HG03025 (cell line): ENCODE results near the gene STAP2.
"Not testable (repeated sequence)": the region's sequence is repeated elsewhere in the genome, so short reads cannot be mapped to it uniquely, and the experiment has no call there.

Source experiments
- ATAC-seq: cut with Tn5 transposase; IDR thresholded peaks from one replicate; pipeline ENCODE4 v1.9.1; 2021; ENCODE audit warnings: mild to moderate bottlenecking, moderate library complexity; ENCODE audit not compliant: unreplicated experiment, low FRiP score

Gene STAP2

DNA sequence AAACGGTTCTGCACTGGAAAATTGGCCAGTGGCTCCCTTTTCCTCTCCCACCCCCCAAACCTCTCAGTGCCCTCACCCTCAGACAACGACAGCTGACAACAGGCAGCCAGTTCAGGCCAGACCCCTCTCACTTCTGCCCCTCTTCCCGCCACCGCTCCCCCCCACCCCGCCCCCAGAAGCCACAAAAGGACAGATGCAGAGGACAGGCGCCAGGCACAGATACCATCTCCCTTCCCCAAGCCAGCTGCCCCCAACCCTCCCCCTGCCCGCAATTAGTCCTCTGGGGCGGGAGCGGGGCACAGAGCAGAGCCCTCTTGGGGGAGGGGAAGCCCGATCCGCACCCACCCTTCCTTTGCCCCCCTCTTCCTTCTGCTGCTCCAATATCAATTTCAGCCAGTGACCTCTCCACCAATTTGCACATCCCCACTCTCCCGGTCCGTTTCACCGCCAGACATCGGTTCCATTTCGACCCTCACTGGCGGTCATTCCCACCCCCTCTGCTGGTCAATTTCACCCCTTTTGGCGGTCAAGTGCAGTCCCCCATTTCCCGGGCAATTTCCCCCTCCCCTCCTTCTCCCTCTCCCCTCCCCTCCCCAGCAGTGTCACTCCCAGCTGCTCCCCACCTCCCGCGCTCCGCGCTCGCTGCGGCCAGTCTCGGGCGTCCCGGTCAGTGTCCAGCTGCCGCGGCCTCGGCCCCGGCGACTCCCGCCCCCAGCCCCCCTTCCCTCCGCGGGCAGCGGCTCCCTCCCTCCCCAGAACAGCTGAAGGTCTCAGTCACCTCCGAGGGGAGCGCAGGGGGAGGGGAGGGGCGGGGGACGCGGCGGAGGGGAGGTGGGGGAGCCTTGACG lies 60.0 kb downstream of the STAP2 start, which contains the start of gene SHD:
Gene SHD (plus strand): TSS at position 848 of the 848 bp plus-strand sequence. CDS start 798 bp downstream, outside the sequence.
- no peak for ATAC-seq

DNA sequence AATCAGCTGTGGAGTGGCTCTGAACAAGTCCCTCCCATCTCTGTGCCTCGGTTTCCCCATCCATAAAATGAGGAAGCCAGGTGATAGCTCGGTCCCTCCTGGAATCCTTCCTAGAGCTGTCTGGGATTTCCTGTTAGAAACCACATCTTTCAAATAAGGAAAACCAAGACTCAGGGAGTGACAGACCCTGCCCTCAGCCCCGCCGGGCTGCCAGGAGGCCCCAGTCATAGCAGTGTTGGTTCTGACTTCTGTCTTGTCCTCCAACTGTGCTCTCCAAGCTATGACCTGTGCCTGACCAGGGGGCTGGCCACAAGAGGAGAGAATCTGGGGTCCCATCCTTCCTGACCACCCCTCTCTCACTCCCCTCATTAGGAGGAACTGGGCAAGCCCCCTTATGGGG lies 60.6 kb downstream of the STAP2 start:
- no peak for ATAC-seq

DNA sequence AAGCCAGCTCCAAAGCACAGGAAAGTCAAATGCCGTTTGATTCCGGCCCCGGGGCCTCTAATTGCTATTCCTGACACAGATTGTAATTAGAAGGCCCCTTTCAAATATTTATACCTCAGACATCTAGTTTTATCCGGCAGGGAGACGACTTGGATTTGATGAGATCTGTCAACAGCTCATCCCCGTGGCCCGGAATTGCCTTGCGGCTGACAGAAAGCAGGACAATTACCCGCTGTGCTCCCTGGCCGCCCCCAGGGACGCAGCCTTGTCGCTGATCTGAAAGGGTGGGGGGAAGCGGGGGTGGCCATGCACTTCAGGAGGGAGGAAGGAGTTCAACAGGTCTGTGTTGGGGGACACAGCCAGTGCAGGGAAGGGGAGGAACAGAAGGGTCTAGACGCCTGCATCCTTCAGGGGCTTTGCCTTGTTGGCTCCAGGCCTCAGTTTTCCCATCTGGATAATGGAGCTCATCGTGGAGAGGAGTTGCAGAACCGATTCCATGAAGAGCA lies 61.4 kb downstream of the STAP2 start:
- ATAC-seq = no peak

DNA sequence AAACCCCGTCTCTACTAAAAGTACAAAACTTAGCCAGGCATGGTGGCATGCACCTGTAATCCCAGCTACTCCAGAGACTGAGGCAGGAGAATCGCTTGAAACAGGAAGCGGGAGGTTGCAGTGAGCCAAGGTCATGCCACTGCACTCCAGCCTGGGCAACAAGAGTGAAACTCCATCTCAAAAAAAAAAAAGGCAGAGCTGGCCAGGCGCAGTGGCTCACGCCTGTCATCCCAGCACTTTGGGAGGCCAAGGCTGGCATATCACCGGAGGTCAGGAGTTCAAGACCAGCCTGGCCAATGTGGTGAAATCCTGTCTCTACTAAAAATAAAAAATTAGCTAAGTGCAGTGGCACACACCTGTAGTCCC lies 64.3 kb downstream of the STAP2 start:
- not testable (repeated sequence) for ATAC-seq
